ENCODE results near the gene TNFRSF18.
A peak's percentile ranks its signal among the peaks of the same experiment; 100 is the strongest.

The TNFRSF18 gene

GRCh38 chr1:1206376-1206965, at the start of gene TNFRSF18:
TSS of gene TNFRSF18 (minus strand) at chr1:1206592. CDS start at chr1:1206571, 21 bp downstream.
- Mint-ChIP-seq H3K36me3 (ENCODE audit: low read depth) (no peaks in the 10 kb centered on the region), H3K4me1 (peaks cover 9% of the 10 kb centered on the region), H3K4me3 (peak within 1 kb of the TSS in 1 of 3 experiments; percentile 50), H3K27me3 (ENCODE audit: low read depth) (peaks cover 14% of the 10 kb centered on the region), H3K27ac (no peak within 1 kb of the TSS), H3K9me3 (no peaks in the 10 kb centered on the region)
- TF ChIP-seq CTCF (IDR thresholded peaks at IDR 0.05; ENCODE audit: unreplicated experiment in 3 of 3) = no peak

GRCh38 chr1:1255611-1256010, 49.2 kb upstream of the TNFRSF18 start:
- peaks cover 52% of the 10 kb centered on the region for H3K36me3 Mint-ChIP-seq (ENCODE audit: low read depth)
- no peak for TF ChIP-seq CTCF (IDR thresholded peaks at IDR 0.05; ENCODE audit: unreplicated experiment in 3 of 3)
- no peaks in the 10 kb centered on the region for H3K4me1 Mint-ChIP-seq
- H3K9me3 Mint-ChIP-seq = no peaks in the 10 kb centered on the region
- no peak overlapping the region for H3K27ac Mint-ChIP-seq
- no peaks in the 10 kb centered on the region for H3K27me3 Mint-ChIP-seq (ENCODE audit: low read depth)
- no peak overlapping the region for H3K4me3 Mint-ChIP-seq

- no peak overlapping the region for H3K4me3 Mint-ChIP-seq
- no peaks in the 10 kb centered on the region for H3K4me1 Mint-ChIP-seq
- TF ChIP-seq CTCF (IDR thresholded peaks at IDR 0.05; ENCODE audit: unreplicated experiment in 3 of 3) = no peak
- no peaks in the 10 kb centered on the region for H3K27me3 Mint-ChIP-seq (ENCODE audit: low read depth)
- H3K36me3 Mint-ChIP-seq (ENCODE audit: low read depth) = peaks cover 49% of the 10 kb centered on the region
- H3K27ac Mint-ChIP-seq = no peak overlapping the region
- no peaks in the 10 kb centered on the region for H3K9me3 Mint-ChIP-seq
Observed at GRCh38 chr1:1255078-1255477, 48.7 kb upstream of the TNFRSF18 start.

- Mint-ChIP-seq H3K27me3 (ENCODE audit: low read depth) (no peaks in the 10 kb centered on the region), H3K4me3 (no peak overlapping the region), H3K27ac (no peak overlapping the region), H3K4me1 (no peaks in the 10 kb centered on the region), H3K9me3 (no peaks in the 10 kb centered on the region), H3K36me3 (ENCODE audit: low read depth) (peaks cover 44% of the 10 kb centered on the region)
- TF ChIP-seq CTCF (IDR thresholded peaks at IDR 0.05; ENCODE audit: unreplicated experiment in 3 of 3) = no peak
Observed at GRCh38 chr1:1254667-1254998, 48.2 kb upstream of the TNFRSF18 start.

- no peak overlapping the region for H3K27ac Mint-ChIP-seq
Observed at GRCh38 chr1:1253972-1254666, 47.7 kb upstream of the TNFRSF18 start.

More at GRCh38 chr1:1253972-1254666, 47.7 kb upstream of the TNFRSF18 start:
- Mint-ChIP-seq H3K9me3 (no peaks in the 10 kb centered on the region), H3K4me1 (no peaks in the 10 kb centered on the region), H3K27me3 (ENCODE audit: low read depth) (no peaks in the 10 kb centered on the region), H3K36me3 (ENCODE audit: low read depth) (peaks cover 40% of the 10 kb centered on the region), H3K4me3 (no peak overlapping the region)
- TF ChIP-seq CTCF (IDR thresholded peaks at IDR 0.05; ENCODE audit: unreplicated experiment in 3 of 3) = no peak
